Measurements from ENCODE around the gene RIMBP2. TPM values are rescaled to one million over a fixed set of nuclear protein-coding genes. Genes with fewer than 3 reads are reported as not detected.

The RIMBP2 gene
- total RNA-seq, 2 donors from 2014 or later, result 0.14 TPM; not detected in 1

DNA sequence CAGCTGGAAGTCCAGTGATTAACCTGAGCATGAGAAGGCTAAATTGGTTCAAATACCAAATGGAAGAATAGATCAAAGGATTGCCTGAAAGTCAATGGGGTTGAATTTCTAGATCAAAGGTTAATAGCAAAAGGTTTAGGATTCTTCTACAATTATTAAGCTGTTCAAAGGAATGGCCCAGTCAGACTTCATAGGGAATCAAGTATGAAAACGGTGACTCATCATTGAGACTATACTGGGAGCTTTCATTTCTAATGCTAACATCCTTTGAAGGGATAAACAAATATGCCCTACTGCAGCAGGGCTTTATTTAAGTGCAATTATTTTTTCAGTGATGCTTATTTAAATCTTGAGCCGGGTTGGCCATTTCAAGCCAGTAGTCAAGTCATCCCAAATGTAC, 152.8 kb downstream of the RIMBP2 start:
- peaks cover 0 to 3% of the 10 kb centered on the region in 2 donors for H3K36me3 Mint-ChIP-seq (ENCODE audit: insufficient read depth in 2 of 2)
- ATAC-seq (replicated peaks in 1 of 2) (no peak), DNase-seq (no peak)
- H3K9me3 Mint-ChIP-seq, result peaks cover 5% of the 10 kb centered on the region in 2 donors
- H3K4me3 Mint-ChIP-seq, result no peak overlapping the region
- H3K27me3 Mint-ChIP-seq (ENCODE audit: low read depth), result no peaks in the 10 kb centered on the region
- H3K4me1 Mint-ChIP-seq (ENCODE audit: low read depth), result no peaks in the 10 kb centered on the region
- no peak overlapping the region for H3K27ac Mint-ChIP-seq

GRCh38 chr12:130562716-130563115, 153.4 kb downstream of the RIMBP2 start:
- no peak for ATAC-seq (replicated peaks in 1 of 2)
- DNase-seq, result no peak
- H3K27me3 Mint-ChIP-seq (ENCODE audit: low read depth), result no peaks in the 10 kb centered on the region
- no peak overlapping the region for H3K4me3 Mint-ChIP-seq
- H3K9me3 Mint-ChIP-seq, result peaks cover 5% of the 10 kb centered on the region in 2 donors
- H3K4me1 Mint-ChIP-seq (ENCODE audit: low read depth), result no peaks in the 10 kb centered on the region
- peaks cover 0 to 3% of the 10 kb centered on the region in 2 donors for H3K36me3 Mint-ChIP-seq (ENCODE audit: insufficient read depth in 2 of 2)
- H3K27ac Mint-ChIP-seq, result no peak overlapping the region

- ATAC-seq (replicated peaks in 1 of 2) (no peak), DNase-seq (no peak)
- no peaks in the 10 kb centered on the region for H3K4me1 Mint-ChIP-seq (ENCODE audit: low read depth)
- peaks cover 3 to 5% of the 10 kb centered on the region in 2 donors for H3K9me3 Mint-ChIP-seq
- H3K4me3 Mint-ChIP-seq, result no peak overlapping the region
- no peak overlapping the region for H3K27ac Mint-ChIP-seq
- no peaks in the 10 kb centered on the region for H3K36me3 Mint-ChIP-seq (ENCODE audit: insufficient read depth in 2 of 2)
- H3K27me3 Mint-ChIP-seq (ENCODE audit: low read depth), result no peaks in the 10 kb centered on the region
Measured at GRCh38 chr12:130560321-130560720, 155.8 kb downstream of the RIMBP2 start.

- ATAC-seq (replicated peaks in 1 of 2), result no peak
Measured at GRCh38 chr12:130559806-130560205, 156.3 kb downstream of the RIMBP2 start.

DNA sequence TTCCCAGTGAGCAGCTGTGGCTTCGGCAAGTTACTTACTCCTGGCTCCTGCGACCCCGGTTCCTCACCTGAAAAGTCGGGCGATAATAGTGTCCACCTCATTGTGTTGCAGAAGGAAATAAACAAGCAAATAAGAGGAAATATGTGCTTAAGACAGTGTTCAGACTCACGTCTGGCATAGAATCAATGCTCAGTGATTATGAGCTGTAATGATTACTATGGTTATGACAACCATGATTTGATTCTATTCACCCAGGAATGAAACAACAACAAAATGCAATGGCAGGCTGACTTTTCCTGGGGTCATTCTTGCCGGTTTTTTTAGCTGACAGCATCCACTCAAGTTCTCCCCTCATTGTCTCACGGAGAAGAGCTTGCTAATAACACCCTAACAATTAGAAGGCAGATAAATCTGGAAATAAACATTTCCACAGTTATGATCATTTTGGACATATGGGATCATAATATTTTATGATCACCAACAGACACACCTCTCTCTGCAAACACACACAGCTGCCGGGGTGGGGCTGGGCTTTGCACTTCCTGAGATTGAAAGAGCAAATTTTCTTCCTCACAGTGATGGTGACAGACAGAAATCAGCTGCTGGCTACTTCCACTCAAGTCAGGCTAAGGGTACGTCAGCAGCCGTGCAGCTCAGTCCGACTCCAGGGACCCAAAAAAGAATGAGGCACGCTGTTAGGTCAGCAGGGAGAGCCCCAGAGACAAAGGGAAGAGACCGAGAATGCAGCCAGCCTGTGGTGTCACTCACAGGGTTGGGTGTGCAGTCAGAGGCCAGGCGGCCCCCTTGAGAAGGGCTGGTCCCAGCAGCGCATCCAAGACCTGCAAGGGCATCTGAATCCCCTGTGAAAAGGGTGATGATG, 158.0 kb downstream of the RIMBP2 start:
- no peak for DNase-seq

More at GRCh38 chr12:130559806-130560205, 156.3 kb downstream of the RIMBP2 start:
- H3K27ac Mint-ChIP-seq, result no peak overlapping the region
- no peak overlapping the region for H3K4me3 Mint-ChIP-seq
- no peaks in the 10 kb centered on the region for H3K4me1 Mint-ChIP-seq (ENCODE audit: low read depth)
- no peak for DNase-seq
- no peaks in the 10 kb centered on the region for H3K27me3 Mint-ChIP-seq (ENCODE audit: low read depth)
- H3K9me3 Mint-ChIP-seq, result peaks cover 3% of the 10 kb centered on the region in 2 donors
- H3K36me3 Mint-ChIP-seq (ENCODE audit: insufficient read depth in 2 of 2), result no peaks in the 10 kb centered on the region

GRCh38 chr12:130557201-130557600, 158.9 kb downstream of the RIMBP2 start:
- H3K4me1 Mint-ChIP-seq (ENCODE audit: low read depth), result no peaks in the 10 kb centered on the region
- H3K9me3 Mint-ChIP-seq, result peaks cover 0 to 7% of the 10 kb centered on the region in 2 donors
- no peak overlapping the region for H3K4me3 Mint-ChIP-seq
- no peak overlapping the region for H3K27ac Mint-ChIP-seq
- no peaks in the 10 kb centered on the region for H3K27me3 Mint-ChIP-seq (ENCODE audit: low read depth)
- ATAC-seq (replicated peaks in 1 of 2), result no peak
- no peak for DNase-seq
- no peaks in the 10 kb centered on the region for H3K36me3 Mint-ChIP-seq (ENCODE audit: insufficient read depth in 2 of 2)

More for the DNA sequence above, 158.0 kb downstream of the RIMBP2 start:
- no peak for ATAC-seq (replicated peaks in 1 of 2)
- no peak overlapping the region for H3K4me3 Mint-ChIP-seq
- no peaks in the 10 kb centered on the region for H3K27me3 Mint-ChIP-seq (ENCODE audit: low read depth)
- H3K4me1 Mint-ChIP-seq (ENCODE audit: low read depth), result no peaks in the 10 kb centered on the region
- peaks cover 0 to 3% of the 10 kb centered on the region in 2 donors for H3K9me3 Mint-ChIP-seq
- H3K27ac Mint-ChIP-seq, result no peak overlapping the region
- H3K36me3 Mint-ChIP-seq (ENCODE audit: insufficient read depth in 2 of 2), result no peaks in the 10 kb centered on the region

DNA sequence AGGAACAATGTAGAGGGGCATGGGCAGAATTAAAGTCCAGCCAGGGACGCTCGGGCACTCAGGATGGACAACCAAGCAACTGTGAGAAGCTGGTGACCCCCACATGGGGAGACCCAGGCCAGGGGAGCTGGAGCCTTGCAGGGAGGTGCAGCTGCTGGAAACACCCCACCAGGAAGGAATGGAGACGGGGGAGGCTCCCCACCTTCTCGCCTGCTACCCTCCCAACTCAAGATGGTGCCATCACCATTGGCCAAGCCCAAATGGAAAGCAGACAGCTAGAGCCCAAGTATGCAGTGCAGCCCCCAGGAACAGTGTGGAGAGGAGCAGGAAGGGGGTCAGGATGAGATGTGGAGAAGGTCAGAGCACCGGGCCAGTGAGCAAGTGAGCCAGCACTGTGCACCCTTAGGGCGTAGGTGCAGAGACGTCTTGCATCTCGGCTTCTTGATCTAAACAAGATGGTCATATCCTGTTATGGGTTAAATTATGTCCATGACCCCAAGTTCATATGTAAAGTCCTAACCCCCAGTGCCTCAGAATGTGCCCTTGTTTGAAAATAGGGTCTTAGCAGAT, 159.5 kb downstream of the RIMBP2 start:
- H3K4me1 Mint-ChIP-seq (ENCODE audit: low read depth), result no peaks in the 10 kb centered on the region
- H3K27me3 Mint-ChIP-seq (ENCODE audit: low read depth), result no peaks in the 10 kb centered on the region
- no peak for ATAC-seq (replicated peaks in 1 of 2)
- no peak for DNase-seq
- H3K4me3 Mint-ChIP-seq, result no peak overlapping the region
- no peak overlapping the region for H3K27ac Mint-ChIP-seq
- H3K9me3 Mint-ChIP-seq, result peaks cover 3 to 7% of the 10 kb centered on the region in 2 donors
- H3K36me3 Mint-ChIP-seq (ENCODE audit: insufficient read depth in 2 of 2), result no peaks in the 10 kb centered on the region

- Mint-ChIP-seq H3K27ac (no peak overlapping the region), H3K27me3 (ENCODE audit: low read depth) (no peaks in the 10 kb centered on the region), H3K9me3 (peaks cover 5 to 7% of the 10 kb centered on the region in 2 donors), H3K4me1 (ENCODE audit: low read depth) (no peaks in the 10 kb centered on the region), H3K36me3 (ENCODE audit: insufficient read depth in 2 of 2) (peaks cover 2% of the 10 kb centered on the region in 2 donors), H3K4me3 (no peak overlapping the region)
- ATAC-seq (replicated peaks in 1 of 2), result no peak
- no peak for DNase-seq
Measured at GRCh38 chr12:130555628-130556485, 160.2 kb downstream of the RIMBP2 start.

DNA sequence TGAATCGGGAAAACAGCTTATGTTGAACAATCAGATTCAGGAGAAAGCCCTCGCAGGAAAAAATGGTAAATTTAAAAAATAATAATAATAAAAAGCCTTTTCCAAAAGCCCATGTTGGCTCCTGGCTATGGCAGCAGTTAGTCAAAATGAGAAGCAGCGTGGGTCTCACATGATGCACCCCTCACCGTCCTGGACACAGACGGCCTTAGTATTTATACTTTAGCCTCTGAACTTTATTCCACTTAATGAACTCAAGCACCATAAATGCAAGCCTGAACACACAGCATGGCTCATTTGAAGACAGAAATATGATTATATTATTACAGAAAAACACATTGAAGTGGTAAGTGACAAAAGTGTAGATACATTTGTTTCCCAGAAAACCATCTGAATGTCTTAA, 160.9 kb downstream of the RIMBP2 start:
- Mint-ChIP-seq H3K4me1 (ENCODE audit: low read depth) (no peaks in the 10 kb centered on the region), H3K27ac (no peak overlapping the region), H3K27me3 (ENCODE audit: low read depth) (no peaks in the 10 kb centered on the region), H3K9me3 (peaks cover 3 to 6% of the 10 kb centered on the region in 2 donors), H3K36me3 (ENCODE audit: insufficient read depth in 2 of 2) (peaks cover 2% of the 10 kb centered on the region in 2 donors), H3K4me3 (no peak overlapping the region)
- DNase-seq (no peak), ATAC-seq (replicated peaks in 1 of 2) (no peak)

DNA sequence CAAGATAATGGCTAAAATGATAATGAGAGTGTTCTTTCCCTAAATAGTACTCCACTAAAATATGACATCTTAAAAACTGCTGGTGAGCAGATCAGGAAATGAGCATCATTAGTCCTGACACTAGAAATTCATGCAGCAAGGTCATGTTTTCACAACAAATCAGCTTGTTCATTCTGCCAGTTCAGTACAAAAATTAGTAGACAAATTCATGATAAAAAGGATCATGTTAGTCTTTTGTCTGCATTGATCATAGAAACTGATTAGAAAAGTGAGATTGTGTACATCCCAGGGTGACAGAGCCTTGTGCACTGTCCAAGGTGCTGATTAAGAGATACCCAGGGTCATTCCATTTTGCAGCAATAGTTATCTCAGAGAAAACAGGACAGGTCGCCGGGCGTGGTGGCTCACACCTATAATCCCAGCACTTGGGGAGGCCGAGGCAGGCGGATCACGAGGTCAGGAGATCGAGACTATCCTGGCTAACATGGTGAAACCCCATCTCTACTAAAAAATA, 163.6 kb downstream of the RIMBP2 start:
- DNase-seq (no peak), ATAC-seq (replicated peaks in 1 of 2) (no peak)
- Mint-ChIP-seq H3K27me3 (ENCODE audit: low read depth) (no peaks in the 10 kb centered on the region), H3K27ac (no peak overlapping the region), H3K9me3 (peaks cover 6 to 7% of the 10 kb centered on the region in 2 donors), H3K36me3 (ENCODE audit: insufficient read depth in 2 of 2) (peaks cover 2% of the 10 kb centered on the region in 2 donors), H3K4me1 (ENCODE audit: low read depth) (no peaks in the 10 kb centered on the region), H3K4me3 (no peak overlapping the region)

DNA sequence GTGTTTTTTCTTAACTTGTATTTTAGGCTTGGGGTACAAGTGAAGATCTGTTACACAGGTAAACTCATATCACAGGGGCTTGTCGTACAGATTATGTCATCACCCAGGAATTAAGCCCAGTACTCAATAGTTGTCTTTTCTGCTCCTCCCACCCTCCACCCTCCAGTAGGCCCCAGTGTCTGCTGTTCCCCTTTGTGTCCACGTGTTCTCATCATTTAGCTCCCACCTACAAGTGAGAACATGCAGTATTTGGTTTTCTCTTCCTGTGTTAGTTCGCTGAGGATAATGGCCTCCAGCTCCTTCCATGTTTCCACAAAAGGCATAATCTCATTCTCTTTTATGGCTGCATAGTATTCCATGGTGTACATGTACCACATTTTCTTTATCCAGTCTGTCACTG, 166.7 kb downstream of the RIMBP2 start:
- no peaks in the 10 kb centered on the region for H3K4me1 Mint-ChIP-seq (ENCODE audit: low read depth)

DNA sequence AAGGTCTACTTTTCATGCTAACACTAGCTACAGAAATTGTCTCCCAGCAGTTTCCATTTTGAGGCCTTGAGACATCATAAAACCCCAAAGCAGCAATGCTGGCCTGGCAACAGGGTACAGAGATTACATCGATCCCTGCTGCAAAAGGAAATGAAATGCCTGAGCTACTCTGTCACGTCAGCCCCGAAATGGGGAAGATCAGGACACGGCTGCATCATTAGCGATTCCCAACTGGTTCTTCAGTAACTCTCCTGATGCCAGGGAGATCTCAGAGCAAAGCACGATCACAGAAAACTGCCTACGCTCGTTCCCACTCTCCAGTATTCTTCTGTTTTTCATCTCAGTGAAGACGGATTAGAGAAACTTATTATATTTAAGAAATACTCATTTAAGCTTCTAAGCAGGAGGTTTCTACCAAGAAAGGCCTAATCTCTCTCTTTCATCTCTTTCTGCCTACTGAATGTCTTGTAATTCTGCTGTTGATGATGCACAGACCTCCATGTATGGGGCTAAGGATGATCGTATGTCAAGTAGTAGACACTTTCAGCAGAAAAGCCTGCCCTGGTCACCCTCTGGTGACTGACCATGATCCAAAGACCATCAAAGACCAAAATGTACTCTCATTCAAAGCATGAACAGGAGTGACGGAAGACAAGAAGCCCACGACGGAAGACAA, 168.5 kb downstream of the RIMBP2 start:
- DNase-seq, result no peak
- H3K9me3 Mint-ChIP-seq, result peaks cover 6% of the 10 kb centered on the region in 2 donors

More for the DNA sequence above, 166.7 kb downstream of the RIMBP2 start:
- no peak for ATAC-seq (replicated peaks in 1 of 2)
- Mint-ChIP-seq H3K4me3 (no peak overlapping the region), H3K9me3 (peaks cover 6 to 7% of the 10 kb centered on the region in 2 donors), H3K36me3 (ENCODE audit: insufficient read depth in 2 of 2) (peaks cover 2% of the 10 kb centered on the region in 2 donors), H3K27me3 (ENCODE audit: low read depth) (no peaks in the 10 kb centered on the region), H3K27ac (no peak overlapping the region)
- no peak for DNase-seq

More for the DNA sequence above, 168.5 kb downstream of the RIMBP2 start:
- H3K4me1 Mint-ChIP-seq (ENCODE audit: low read depth), result no peaks in the 10 kb centered on the region
- H3K36me3 Mint-ChIP-seq (ENCODE audit: insufficient read depth in 2 of 2), result peaks cover 2% of the 10 kb centered on the region in 2 donors
- no peaks in the 10 kb centered on the region for H3K27me3 Mint-ChIP-seq (ENCODE audit: low read depth)
- no peak overlapping the region for H3K4me3 Mint-ChIP-seq
- ATAC-seq (replicated peaks in 1 of 2), result no peak
- no peak overlapping the region for H3K27ac Mint-ChIP-seq

All from activated T-cell treated with anti-CD3 and anti-CD28 coated beads, Interleukin-2, amount 50 U/mL, for 72 hours (primary cell).